AG10803 (cell line): ENCODE data around the gene FAP.
A peak's percentile ranks its signal among the peaks of the same experiment; 100 is the strongest.

Experiments used
- DNase-seq: peaks from one replicate; pipeline ENCODE4 v3.0.0; 2010; ENCODE audit warnings: low read depth
- H3K4me3 ChIP-seq: 2 replicates; pipeline ENCODE4 v1.5.1; 2011; ENCODE audit warnings: mild to moderate bottlenecking, low read length, control low read depth
- TF ChIP-seq, protein P1 (sequence below): conservative IDR thresholded peaks from 2 replicates; pipeline ENCODE4 v1.5.1; 2011; ENCODE audit warnings: mild to moderate bottlenecking, low read length, control low read depth, inconsistent platforms

Gene FAP

DNA sequence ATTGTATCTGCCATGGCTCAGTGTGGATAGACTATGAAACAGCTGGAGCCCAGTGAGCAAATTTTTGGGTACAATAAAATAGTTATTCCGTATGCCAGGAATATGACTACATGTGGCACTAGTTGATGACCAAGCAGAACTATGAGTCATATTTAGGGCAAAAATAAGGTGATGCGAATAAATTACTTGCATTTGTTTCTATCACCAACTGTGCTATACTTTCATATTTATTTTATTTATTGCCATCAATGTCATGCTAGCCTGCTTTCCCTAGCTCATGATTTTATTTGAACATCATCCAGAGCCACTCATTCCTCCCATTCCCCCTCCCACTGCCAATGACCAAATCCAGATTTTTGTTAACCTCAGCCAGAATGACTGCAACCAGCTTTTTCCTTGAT is 13.3 kb upstream of the FAP start:
- TF ChIP-seq, protein P1, sequence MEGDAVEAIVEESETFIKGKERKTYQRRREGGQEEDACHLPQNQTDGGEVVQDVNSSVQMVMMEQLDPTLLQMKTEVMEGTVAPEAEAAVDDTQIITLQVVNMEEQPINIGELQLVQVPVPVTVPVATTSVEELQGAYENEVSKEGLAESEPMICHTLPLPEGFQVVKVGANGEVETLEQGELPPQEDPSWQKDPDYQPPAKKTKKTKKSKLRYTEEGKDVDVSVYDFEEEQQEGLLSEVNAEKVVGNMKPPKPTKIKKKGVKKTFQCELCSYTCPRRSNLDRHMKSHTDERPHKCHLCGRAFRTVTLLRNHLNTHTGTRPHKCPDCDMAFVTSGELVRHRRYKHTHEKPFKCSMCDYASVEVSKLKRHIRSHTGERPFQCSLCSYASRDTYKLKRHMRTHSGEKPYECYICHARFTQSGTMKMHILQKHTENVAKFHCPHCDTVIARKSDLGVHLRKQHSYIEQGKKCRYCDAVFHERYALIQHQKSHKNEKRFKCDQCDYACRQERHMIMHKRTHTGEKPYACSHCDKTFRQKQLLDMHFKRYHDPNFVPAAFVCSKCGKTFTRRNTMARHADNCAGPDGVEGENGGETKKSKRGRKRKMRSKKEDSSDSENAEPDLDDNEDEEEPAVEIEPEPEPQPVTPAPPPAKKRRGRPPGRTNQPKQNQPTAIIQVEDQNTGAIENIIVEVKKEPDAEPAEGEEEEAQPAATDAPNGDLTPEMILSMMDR: no peak
- H3K4me3 ChIP-seq: no peak overlapping the region
- peak; percentile 85 for DNase-seq

DNA sequence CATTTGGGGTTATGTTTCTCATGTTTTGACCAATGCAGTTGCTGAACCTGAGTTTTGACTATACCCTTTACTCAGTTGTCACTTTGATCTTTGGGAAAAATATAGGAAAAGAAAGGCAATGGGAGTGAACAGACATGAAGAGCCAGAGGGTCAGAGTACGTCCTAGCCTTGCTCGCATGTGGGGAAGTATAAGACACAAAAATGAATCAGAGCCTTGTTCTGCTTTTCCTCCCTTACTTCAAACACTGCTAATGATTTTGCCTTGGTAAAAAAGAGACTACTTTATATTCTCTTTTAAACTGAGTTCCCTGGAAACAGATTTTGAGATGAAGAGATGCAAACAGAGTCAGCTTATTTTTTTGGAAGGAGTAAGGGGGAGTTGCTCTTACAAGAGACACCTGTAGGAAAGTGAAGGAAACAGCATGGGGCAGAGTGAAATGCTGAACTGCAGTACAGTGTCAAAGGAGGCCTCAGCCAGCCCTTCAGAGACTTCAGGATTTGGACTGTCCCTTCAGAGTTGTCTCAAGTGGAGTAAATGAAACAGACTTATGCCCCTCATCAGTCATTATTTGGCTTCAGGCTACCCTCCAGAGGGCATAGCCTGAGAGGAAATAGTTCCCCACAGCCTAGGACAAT is 11.1 kb upstream of the FAP start:
- TF ChIP-seq, protein P1: no peak
- H3K4me3 ChIP-seq: no peak overlapping the region
- no peak for DNase-seq

DNA sequence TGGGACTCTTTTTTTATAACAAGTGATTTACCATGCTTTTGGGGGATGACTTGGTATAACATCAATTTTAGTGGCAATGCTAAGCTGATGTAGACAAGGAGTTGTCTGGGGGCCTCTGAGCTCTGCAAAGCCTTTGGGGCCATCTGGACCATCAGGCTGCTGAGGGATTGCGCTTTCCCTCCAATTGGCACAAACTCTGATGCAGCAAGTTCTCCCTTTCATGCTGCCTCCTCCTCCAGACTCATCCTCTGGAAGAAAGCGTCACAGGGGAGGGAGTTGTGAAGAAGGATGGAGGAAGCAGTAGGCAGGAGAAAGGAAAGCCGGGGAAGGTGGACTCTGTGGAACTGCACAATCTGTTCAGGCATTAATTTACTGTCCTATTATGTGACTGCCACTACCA is 10.2 kb upstream of the FAP start:
- no peak overlapping the region for H3K4me3 ChIP-seq
- TF ChIP-seq, protein P1: no peak
- no peak for DNase-seq

DNA sequence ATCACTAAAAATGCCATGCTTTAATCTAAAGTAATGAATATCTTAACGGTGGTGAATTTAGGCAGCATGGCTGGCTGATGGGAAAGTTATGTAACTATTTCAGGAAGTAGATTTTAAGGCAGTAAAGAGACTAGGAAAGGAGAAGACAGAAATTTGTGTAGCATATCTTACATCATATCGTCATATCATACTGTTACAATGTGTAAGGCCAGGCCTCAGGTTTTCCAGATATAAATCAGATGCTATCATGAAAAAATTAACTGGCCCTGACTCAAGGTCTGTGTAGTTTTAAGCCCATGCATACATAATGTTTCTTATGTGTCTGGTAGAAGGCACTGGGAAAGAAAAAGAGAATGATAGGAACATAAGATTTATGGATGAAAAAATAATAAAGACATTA is 8.9 kb upstream of the FAP start:
- TF ChIP-seq, protein P1: no peak
- no peak overlapping the region for H3K4me3 ChIP-seq
- no peak for DNase-seq

DNA sequence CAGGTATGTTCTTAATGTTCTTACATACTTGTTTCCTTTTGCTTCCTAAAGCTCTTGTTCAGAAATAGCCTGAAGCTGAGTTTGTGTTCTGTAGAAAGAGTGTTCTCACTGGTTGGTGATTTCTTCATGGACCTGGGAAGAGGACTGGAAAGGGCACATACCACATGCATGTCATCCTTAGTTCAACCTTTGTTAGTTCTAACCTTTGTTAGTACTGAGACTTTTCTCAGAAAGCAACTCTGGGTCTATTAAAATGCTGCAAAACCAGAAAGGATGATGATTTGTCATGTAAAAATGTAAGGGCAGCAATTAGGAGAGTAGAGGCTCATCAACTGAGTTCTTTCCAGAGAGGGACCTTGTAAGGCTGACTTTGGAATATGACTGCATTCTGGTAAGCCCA is 2.5 kb upstream of the FAP start:
- TF ChIP-seq, protein P1: no peak
- no peak overlapping the region for H3K4me3 ChIP-seq
- DNase-seq: peak; percentile 84

DNA sequence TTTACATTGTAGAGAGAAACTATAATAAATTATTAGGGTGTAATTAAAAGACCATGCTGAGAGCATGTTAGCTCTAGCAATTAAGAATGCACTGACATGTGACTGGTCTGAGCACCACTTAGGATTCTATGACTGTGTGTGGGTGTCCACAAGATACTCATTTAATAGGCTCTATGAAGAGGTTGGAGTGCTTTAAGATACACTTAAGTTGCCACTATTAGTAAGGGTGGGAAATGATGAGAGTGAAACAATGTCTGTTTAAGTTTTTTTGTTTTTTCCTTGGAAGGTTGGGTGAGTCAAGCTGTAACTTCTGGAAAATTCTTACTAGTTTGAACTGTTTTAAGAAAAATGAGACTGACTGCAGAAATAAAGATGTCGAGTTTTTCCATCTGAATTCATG is 1.8 kb upstream of the FAP start:
- TF ChIP-seq, protein P1: no peak
- no peak for DNase-seq
- H3K4me3 ChIP-seq: no peak overlapping the region

DNA sequence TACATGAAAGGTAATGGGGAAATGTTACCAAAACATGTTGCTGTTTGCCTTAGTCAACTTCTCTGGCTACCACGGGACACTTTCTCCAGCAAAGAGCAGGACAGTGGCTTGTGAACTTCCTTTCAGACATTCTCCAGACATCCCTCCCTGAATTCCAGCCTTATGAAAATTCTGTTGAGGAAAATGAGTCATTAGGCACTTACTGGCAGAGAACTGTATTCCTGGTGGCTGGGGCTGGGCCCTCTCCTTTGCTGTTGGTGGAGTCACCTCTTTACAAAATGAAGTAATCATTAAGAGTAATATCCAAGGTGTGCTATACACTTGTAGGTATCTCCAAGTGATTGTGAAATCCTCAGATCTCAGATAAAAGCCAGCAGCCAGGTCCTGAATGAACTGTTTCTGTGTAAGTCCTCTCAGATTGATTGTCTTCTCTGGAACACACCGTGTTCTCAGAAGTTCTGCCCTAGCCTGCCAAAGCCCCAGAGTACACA is 1.3 kb upstream of the FAP start:
- H3K4me3 ChIP-seq: no peak overlapping the region
- TF ChIP-seq, protein P1: no peak
- DNase-seq: peak; percentile 96
